Thoracic aorta (tissue), 2 donors: Measurements from ENCODE around the gene ARHGAP24. TPM values are rescaled to one million over a fixed set of nuclear protein-coding genes. Genes with fewer than 3 reads are reported as not detected.
"Not testable (repeated sequence)": the region's sequence is repeated elsewhere in the genome, so short reads cannot be mapped to it uniquely, and the experiment has no call there.

Experiments used
- ATAC-seq: fragments of 150-250 bp; one replicate; pipeline ENCODE4 v1.8.0; 2017; ENCODE audit warnings: low read depth; ENCODE audit not compliant: insufficient number of reproducible peaks, low FRiP score
- DNase-seq: peaks from one replicate; pipeline ENCODE4 v3.0.0-alpha.2; 2020; ENCODE audit warnings: low spot score
- H3K27ac ChIP-seq, 2 donors: fragments of 200-600 bp; sonication (generic); 1 replicate in 1 of 2; 2 replicates in 1 of 2; pipeline ENCODE4 v1.5.1; 2016; ENCODE audit warnings: mild to moderate bottlenecking in 2 of 2, moderate library complexity in 2 of 2
- H3K27me3 ChIP-seq: fragments of 200-600 bp; sonication (generic); replicated peaks from 2 replicates; pipeline ENCODE4 v1.6.0; 2016; ENCODE audit warnings: mild to moderate bottlenecking; ENCODE audit not compliant: insufficient read depth
- H3K36me3 ChIP-seq: fragments of 200-600 bp; sonication (generic); one replicate; pipeline ENCODE4 v1.5.1; 2016
- H3K4me1 ChIP-seq, 2 donors: fragments of 200-600 bp; sonication (generic); 1 replicate in 1 of 2; 2 replicates in 1 of 2; pipeline versions ENCODE4 v1.5.1 to v1.6.0; 2016; ENCODE audit warnings: low read depth in 2 of 2, mild to moderate bottlenecking in 1 of 2; ENCODE audit not compliant: control insufficient read depth in 1 of 2
- H3K4me3 ChIP-seq: fragments of 200-600 bp; sonication (generic); 2 replicates; pipeline ENCODE4 v1.5.1; 2016; ENCODE audit warnings: mild to moderate bottlenecking
- H3K9me3 ChIP-seq: fragments of 200-600 bp; sonication (generic); 2 replicates; pipeline ENCODE4 v1.5.1; 2016
- CTCF ChIP-seq: fragments of 200-600 bp; sonication (generic); IDR thresholded peaks from one replicate; pipeline ENCODE4 v1.5.1; 2019; ENCODE audit warnings: antibody characterized with exemption
- total RNA-seq, 2 donors: library from RNA; depleted of rRNA; stranded (reverse); fragments of >200 nt; gene quantifications; one replicate each; pipeline versions ENCODE4 v1.1.0 to v1.2.3, GENCODE V29; 2016

ARHGAP24 gene
- total RNA-seq, 2 donors from 2014 or later = 30.1 to 43.6 TPM

- no peaks in the 10 kb centered on the region for H3K27me3 ChIP-seq
- H3K4me1 ChIP-seq = peaks cover 30 to 44% of the 10 kb centered on the region in 2 donors
- no peak for TF ChIP-seq CTCF
- ATAC-seq (no peak), DNase-seq (no peak)
- H3K4me3 ChIP-seq = no peak overlapping the region
- H3K27ac ChIP-seq = no peak overlapping the region
- no peaks in the 10 kb centered on the region for H3K9me3 ChIP-seq
- H3K36me3 ChIP-seq = no peaks in the 10 kb centered on the region
Measured at GRCh38 chr4:86015412-86016350, 540.7 kb downstream of the ARHGAP24 start.

- ATAC-seq (no peak), DNase-seq (no peak)
- Histone ChIP-seq H3K4me3 (no peak overlapping the region), H3K9me3 (no peaks in the 10 kb centered on the region), H3K27me3 (no peaks in the 10 kb centered on the region), H3K4me1 (peaks cover 4 to 9% of the 10 kb centered on the region in 2 donors), H3K36me3 (no peaks in the 10 kb centered on the region), H3K27ac (no peak overlapping the region)
- no peak for TF ChIP-seq CTCF
Measured at GRCh38 chr4:86019362-86019761, 544.4 kb downstream of the ARHGAP24 start.

GRCh38 chr4:86019906-86020305 is 545.0 kb downstream of the ARHGAP24 start:
- no peak for TF ChIP-seq CTCF
- H3K9me3 ChIP-seq = no peaks in the 10 kb centered on the region
- no peak for ATAC-seq

GRCh38 chr4:86021671-86022070 is 546.7 kb downstream of the ARHGAP24 start:
- H3K9me3 ChIP-seq, H3K4me3 ChIP-seq, ATAC-seq, H3K36me3 ChIP-seq, H3K27ac ChIP-seq, DNase-seq, H3K27me3 ChIP-seq, H3K4me1 ChIP-seq: not testable (repeated sequence)

More at GRCh38 chr4:86019906-86020305, 545.0 kb downstream of the ARHGAP24 start:
- DNase-seq = no peak
- H3K27ac ChIP-seq = no peak overlapping the region
- peaks cover 0 to 4% of the 10 kb centered on the region in 2 donors for H3K4me1 ChIP-seq
- no peaks in the 10 kb centered on the region for H3K27me3 ChIP-seq
- no peak overlapping the region for H3K4me3 ChIP-seq
- H3K36me3 ChIP-seq = no peaks in the 10 kb centered on the region

- Histone ChIP-seq H3K4me3 (no peak overlapping the region), H3K27me3 (no peaks in the 10 kb centered on the region), H3K36me3 (no peaks in the 10 kb centered on the region), H3K9me3 (no peaks in the 10 kb centered on the region), H3K27ac (no peak overlapping the region), H3K4me1 (no peaks in the 10 kb centered on the region)
- no peak for TF ChIP-seq CTCF
- DNase-seq = no peak
- ATAC-seq = no peak
Measured at GRCh38 chr4:86026720-86027119, 551.8 kb downstream of the ARHGAP24 start.
